HK-2 (cell line): Measurements from ENCODE around the gene COL6A3.

ENCODE experiments used
- DNase-seq: peaks from one replicate; pipeline ENCODE4 v3.0.0-alpha.2; 2018; ENCODE audit not compliant: unreplicated experiment

Gene COL6A3

DNA sequence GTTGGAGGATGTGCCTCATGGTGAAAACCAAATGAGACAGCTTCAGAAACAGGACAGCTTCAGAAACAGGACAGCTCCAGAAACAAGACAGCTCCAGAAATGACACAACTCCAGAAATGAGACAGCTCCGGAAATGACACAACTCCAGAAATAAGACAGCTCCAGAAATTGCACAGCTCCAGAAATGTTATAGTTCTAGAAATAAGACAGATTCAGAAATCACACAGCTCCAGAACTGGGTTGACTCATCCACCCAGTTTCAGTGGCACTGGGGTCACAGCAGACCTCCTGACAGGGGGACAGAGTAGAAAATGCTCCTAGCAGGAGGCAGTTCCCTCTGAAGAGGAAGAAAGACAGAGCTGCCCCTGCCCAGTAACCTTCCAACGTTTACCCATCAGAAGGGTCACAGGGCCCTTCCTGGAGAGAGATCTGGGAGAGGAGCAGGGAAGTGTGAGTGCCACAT is 26.9 kb upstream of the COL6A3 start:
- no peak for DNase-seq

DNA sequence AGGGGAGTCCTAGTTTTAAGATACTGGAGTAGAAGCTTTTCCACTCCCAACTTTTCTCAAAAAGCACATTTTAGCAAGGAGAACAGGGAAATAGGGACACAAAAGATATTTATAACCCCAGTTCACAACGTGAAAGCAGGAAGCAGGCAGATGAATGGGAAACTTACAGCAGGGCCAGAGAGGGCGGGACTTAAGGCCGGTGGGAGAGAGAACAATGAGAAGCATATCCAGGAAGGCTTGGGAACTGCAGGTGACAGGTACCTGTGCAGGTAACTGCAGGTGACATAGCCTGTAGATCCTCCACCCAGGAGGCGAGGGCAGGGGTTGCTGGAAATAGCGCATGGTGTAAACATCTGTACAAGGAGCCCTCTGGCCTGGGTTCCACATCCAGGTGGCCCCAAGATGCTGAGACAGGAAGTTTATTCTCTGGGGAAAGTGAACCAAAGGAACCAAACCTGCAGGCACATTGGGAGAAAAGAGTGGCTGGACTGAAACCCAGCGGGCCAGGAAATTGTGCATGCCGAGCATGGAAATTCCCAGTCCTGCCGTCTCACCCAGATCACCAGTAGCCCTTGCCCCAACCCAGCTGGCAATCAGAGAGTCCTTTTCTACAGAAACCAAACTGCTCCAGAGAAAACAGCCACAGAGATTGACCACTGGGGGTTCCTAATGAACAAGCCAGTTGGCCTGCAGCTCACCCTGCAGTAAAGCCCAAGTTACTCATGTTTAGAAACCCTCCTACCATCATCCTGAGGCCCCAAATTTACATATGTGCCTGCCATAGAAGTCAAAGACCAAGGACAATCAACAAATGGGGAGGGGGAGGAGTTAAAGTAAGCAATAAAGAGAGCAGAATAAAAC is 24.3 kb upstream of the COL6A3 start:
- no peak for DNase-seq

- DNase-seq = no peak
Observed at GRCh38 chr2:237437566-237437965, 23.6 kb upstream of the COL6A3 start.

DNA sequence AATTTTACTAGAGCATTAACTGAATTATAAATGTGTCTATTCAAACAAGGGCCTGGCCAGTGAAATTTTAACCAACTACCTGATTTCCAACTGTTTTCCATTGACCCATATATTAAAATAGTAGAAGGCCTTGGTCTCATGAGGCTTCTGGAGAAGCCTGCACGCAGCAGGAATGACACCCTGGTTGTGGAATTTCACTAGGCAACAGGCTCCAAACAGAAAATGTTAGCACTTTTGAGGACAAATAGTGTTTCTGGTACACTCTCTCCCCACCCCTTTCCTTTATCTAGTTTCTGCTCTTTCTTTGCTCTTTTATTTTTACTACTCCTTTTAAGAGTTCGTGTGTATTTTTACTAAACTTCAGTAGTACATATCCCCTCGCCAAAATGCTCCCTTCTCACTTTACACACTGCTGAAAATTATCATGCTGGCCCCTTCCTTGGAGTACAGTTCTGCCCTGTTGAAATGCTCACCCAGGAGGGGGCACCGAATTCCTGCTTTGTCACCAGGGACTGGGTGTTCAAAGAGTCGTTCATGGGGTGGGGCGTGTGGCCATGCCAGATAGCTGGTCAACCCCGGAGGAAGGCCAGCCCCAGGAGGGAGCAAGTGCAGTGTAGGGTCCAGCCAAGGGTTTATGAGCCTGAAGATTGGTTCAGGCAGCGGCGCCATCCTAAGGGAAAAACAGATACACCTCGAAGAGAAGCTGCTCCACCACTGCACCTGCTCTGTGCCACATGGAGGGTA is 22.1 kb upstream of the COL6A3 start:
- DNase-seq = no peak

DNA sequence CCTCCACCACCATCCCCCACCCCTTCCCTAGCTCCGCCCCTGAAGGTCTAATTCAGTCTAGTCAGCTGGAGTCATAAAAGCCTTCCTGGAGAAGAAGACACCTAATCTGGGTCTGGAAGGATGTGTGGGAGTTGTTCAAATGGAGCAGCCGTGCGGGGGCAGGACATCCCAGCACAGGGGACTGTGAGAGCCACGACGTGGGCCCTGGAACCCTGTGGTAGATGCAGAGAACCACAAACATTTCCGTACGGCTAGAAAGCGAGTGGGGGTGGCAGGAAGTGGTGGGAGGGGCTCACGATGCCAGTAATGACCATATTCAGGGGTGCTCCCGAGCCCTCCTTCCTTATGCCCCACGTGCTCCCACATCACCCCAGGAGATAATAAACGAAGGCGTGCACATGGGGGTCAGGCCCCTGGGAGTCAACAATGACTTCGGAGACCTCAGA is 20.9 kb upstream of the COL6A3 start:
- DNase-seq = no peak

GRCh38 chr2:237433920-237434676 is 20.1 kb upstream of the COL6A3 start:
- no peak for DNase-seq

GRCh38 chr2:237432484-237433092 is 18.6 kb upstream of the COL6A3 start:
- peak; percentile 96 for DNase-seq

DNA sequence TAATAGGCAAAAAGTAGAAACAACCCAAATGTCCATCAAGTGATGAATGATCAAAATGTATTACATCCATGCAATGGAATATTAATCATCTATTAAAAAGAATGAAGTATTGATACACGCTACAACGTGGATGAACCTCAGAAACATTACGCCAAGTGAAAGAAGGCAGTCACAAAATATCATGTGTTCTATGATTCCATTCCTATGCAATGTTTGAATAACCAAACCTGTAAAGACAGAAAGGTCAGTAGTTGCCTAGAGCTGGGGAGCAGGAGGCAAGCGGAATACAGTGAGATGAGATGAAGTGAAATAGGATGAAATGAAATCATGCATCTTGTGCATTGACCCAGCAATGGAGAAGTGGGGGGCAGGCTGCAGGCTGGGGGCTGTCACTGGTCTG is 17.9 kb upstream of the COL6A3 start:
- no peak for DNase-seq

DNA sequence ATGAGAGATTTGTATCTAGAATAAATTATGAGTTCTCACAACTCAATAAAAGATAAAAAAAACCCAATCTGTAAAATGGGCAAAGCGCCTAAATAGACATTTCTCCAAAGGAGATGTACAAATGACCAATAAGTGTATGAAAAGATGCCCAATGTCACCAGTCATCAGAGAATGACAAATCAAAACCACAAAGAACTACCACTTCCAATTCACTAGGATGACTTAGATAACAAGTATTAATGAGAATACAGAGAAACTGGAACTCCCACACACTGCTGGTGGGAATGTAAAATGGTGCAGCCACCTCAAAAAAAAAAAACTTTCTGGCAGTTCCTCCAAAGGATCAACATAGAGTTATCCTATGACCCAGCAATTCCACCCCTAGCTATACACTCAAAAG is 17.4 kb upstream of the COL6A3 start:
- no peak for DNase-seq

GRCh38 chr2:237430861-237431260 is 16.9 kb upstream of the COL6A3 start:
- no peak for DNase-seq

- DNase-seq = no peak
Observed at GRCh38 chr2:237429753-237430152, 15.8 kb upstream of the COL6A3 start.

GRCh38 chr2:237427769-237428506 is 14.0 kb upstream of the COL6A3 start:
- DNase-seq = no peak

GRCh38 chr2:237426517-237426916 is 12.6 kb upstream of the COL6A3 start:
- no peak for DNase-seq

GRCh38 chr2:237425320-237425719 is 11.4 kb upstream of the COL6A3 start:
- DNase-seq = no peak

DNA sequence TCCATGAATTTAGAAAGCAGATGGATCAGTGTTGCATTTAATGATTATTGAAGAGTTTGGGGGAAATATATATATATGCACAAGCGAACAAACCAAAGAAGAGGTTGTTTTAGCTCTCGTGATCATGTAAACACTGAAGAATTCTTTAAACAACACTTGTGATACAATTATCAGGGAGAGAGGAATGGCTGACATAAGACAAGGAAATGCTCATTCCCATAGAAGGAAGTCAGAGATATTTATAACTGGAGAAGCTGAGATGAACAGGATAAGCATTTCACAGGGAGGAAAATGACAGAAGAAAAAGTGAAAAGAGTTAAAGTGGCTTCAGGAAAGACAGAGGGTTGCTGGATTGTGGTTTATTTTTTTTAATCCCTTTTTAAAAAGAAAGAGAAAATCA is 10.6 kb upstream of the COL6A3 start:
- no peak for DNase-seq

DNA sequence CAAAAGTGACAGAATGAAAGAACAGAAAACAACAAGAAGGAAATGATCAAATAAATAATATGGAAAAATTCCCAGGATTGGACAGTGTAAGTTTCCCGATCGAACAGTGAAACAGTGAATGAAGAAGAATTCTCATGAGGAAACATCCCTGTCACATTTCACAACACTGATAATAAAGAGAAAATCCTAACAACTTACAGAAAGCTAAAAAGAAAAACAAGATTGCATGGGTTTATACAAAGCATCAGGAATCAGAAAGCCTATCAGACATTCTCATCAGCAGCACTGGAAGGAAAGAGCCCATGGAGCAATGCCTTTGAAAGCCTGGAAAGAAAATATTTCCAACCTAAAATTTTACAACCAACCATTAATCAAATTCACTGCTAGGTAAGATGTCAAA is 9.9 kb upstream of the COL6A3 start:
- no peak for DNase-seq

- no peak for DNase-seq
Observed at GRCh38 chr2:237422309-237422708, 8.3 kb upstream of the COL6A3 start.

GRCh38 chr2:237421542-237422116 is 7.7 kb upstream of the COL6A3 start:
- DNase-seq = peak; percentile 83

GRCh38 chr2:237418300-237418699 is 4.3 kb upstream of the COL6A3 start:
- DNase-seq = no peak

- no peak for DNase-seq
Observed at GRCh38 chr2:237412988-237413776, 782 bp downstream of the COL6A3 start.
